GM21529 (cell line): ENCODE measurements around the gene ZKSCAN4.

Experiments used
- ATAC-seq: cut with Tn5 transposase; IDR thresholded peaks from one replicate; pipeline ENCODE4 v1.9.1; 2021; ENCODE audit not compliant: unreplicated experiment

ZKSCAN4 gene

GRCh38 chr6:28209753-28210535, 42.1 kb downstream of the ZKSCAN4 start:
- no peak for ATAC-seq

DNA sequence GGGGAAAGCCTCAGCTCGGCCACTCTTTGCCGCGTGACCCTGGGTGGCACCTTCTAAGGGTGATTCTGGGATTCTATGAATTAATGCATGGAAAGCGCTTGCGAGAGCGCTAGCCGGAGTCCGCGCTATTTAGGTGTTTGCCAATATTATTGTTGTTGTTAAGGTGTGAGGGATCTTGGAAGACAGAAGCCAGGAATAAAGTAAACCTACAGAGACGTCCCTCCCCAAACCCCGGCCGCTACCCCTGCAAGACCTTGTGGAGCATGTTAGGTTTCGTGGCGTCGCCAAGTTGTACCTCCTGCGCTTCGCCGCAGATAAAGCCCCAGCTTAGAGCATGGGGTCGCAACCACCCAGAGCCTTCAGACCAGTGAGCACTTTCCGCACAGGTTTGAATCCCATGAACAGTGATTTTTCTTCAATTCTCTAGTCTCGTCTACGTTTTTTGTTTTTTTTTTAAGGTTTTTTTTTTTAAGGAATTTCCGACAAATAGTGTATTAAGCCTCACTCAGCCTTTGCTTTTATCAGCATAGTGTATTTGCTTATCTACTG, 43.9 kb downstream of the ZKSCAN4 start:
- ATAC-seq = no peak

DNA sequence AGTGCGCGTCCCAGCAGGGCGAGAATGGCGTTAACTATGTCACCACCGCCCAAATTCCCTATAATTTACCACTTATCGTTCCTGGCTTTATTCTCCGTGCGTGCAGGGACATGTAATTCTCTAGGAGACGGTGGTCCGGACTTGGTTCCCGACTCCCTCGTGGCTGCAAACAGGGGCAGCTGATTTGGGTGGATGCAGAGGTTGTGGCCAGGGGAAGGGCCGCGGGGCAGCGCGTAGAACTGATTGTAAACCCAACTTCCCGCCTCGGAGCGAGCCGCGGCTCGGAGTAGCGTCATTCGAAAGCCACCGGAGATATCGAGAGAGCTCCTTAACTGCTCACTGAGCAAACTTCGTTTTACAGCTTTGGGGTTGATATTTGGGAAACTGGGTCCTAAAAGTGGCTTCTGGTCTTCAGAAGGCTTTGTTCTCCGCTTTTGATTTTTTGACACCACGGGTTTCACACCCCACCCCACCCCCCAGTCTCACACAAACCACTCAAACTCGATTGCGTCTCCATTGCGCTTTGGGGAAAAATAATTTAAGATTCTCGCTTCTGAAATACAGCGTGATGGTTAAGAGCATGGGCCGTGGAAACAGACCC, 44.5 kb downstream of the ZKSCAN4 start:
- no peak for ATAC-seq

GRCh38 chr6:28206928-28207509, 45.0 kb downstream of the ZKSCAN4 start:
- no peak for ATAC-seq

- no peak for ATAC-seq
Measured at GRCh38 chr6:28206527-28206926, 45.5 kb downstream of the ZKSCAN4 start.

- ATAC-seq = no peak
Measured at GRCh38 chr6:28205879-28206278, 46.2 kb downstream of the ZKSCAN4 start.

GRCh38 chr6:28203201-28203600, 48.9 kb downstream of the ZKSCAN4 start:
- ATAC-seq = no peak

GRCh38 chr6:28200020-28200419, 52.0 kb downstream of the ZKSCAN4 start:
- no peak for ATAC-seq
